MCF 10A (cell line): ENCODE results near the gene MAGI3. TPM values are rescaled to one million over a fixed set of nuclear protein-coding genes. Genes with fewer than 3 reads are reported as not detected.

Experiments
- BruUV-seq: library from RNA; stranded (reverse); fragments of 400-500 nt; replicated peaks from 2 replicates; lab custom pipeline; 2021; lab: Mats Ljungman, UMichigan
- CTCF ChIA-PET: fragments of 300-600 bp; sonication (Branson Sonifier 250); formaldehyde crosslinking; extraction: SDS; loops from one replicate; lab custom pipeline; 2021; ENCODE audit warnings: antibody characterized with exemption, inconsistent platforms; lab: Yijun Ruan, JAX
- POLR2A ChIA-PET: fragments of 300-600, 350-650 bp; sonication (Branson Sonifier 250); formaldehyde crosslinking; extraction: SDS; loops from one replicate; lab custom pipeline; 2020; ENCODE audit warnings: antibody characterized with exemption, inconsistent platforms; lab: Yijun Ruan, JAX
- DNase-seq: peaks from one replicate; pipeline ENCODE4 v3.0.0-alpha.2; 2018; ENCODE audit not compliant: unreplicated experiment
- H3K27ac Mint-ChIP-seq: one replicate; pipeline ENCODE4 v1.8.0; 2022; ENCODE audit warnings: mild to moderate bottlenecking, low read depth, mixed read lengths; ENCODE audit not compliant: unreplicated experiment
- H3K27me3 Mint-ChIP-seq: one replicate; pipeline ENCODE4 v1.8.0; 2022; ENCODE audit warnings: mixed read lengths; ENCODE audit not compliant: insufficient read depth, unreplicated experiment
- H3K36me3 Mint-ChIP-seq: one replicate; pipeline ENCODE4 v1.8.0; 2022; ENCODE audit warnings: mild to moderate bottlenecking, moderate library complexity, mixed read lengths; ENCODE audit not compliant: insufficient read depth, unreplicated experiment
- H3K4me1 Mint-ChIP-seq: one replicate; pipeline ENCODE4 v1.8.0; 2022; ENCODE audit warnings: mixed read lengths; ENCODE audit not compliant: insufficient read depth, unreplicated experiment
- H3K4me3 Mint-ChIP-seq: one replicate; pipeline ENCODE4 v1.8.0; 2022; ENCODE audit warnings: mild to moderate bottlenecking, moderate library complexity, mixed read lengths; ENCODE audit not compliant: unreplicated experiment
- H3K9me3 Mint-ChIP-seq: one replicate; pipeline ENCODE4 v1.8.0; 2022; ENCODE audit warnings: mixed read lengths; ENCODE audit not compliant: unreplicated experiment
- CTCF ChIP-seq: fragments of 200-600 bp; IDR thresholded peaks from one replicate; pipeline ENCODE4 v1.8.0; 2022; ENCODE audit warnings: antibody characterized with exemption, mild to moderate bottlenecking; ENCODE audit not compliant: unreplicated experiment
- intact Hi-C: fragments of 100-400 bp; cut with micrococcal nuclease; formaldehyde crosslinking; loops from 2 replicates; pipeline ENCODE4 v1.14.1; 2022
- total RNA-seq: library from RNA; stranded (reverse); gene quantifications from 2 replicates; pipeline ENCODE4 v1.2.3, GENCODE V29; 2022

Gene MAGI3
- total RNA-seq, 1 experiment from 2014 or later = 14.3 TPM

DNA sequence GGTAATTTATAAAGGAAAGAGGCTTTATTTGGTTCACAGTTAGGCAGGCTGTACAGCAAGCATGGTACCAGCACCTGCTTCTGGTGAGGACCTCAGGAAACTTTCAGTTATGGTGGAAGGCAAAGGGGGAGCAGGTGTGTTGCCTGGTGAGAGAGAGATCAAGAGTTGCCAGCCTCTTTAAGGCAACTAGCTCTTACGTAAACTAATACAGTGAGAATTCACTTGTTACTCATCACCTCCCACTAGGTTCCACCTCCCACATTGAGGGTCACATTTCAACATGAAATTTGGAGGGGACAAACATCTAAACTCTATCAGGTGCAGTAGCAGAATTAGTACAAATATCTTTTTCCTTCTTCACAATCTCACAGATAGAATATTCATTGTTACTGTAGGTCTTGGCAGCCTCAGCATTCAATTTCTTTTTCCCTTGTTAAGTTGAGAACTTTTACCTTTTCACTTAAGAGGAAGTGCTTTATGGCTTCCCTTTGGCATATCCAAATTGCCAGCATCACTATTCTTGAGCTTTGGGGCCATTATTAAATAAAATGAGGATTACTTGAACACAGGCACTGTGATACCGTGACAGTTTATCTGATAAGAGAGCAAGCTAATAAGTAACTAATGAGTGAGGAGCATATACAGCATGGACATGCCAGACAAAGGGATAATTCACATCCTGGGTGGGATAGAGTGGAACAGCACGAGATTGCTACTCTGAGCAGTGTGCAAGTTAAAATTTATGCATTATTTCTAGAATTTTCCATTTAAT lies 48.4 kb downstream of the MAGI3 start:
- intact Hi-C loops = no loop called here
- no peak overlapping the region for H3K4me3 Mint-ChIP-seq
- H3K27me3 Mint-ChIP-seq = no peaks in the 10 kb centered on the region
- POLR2A ChIA-PET = no interaction called here
- no peaks in the 10 kb centered on the region for H3K36me3 Mint-ChIP-seq
- H3K27ac Mint-ChIP-seq = no peak overlapping the region
- BruUV-seq = no TSS peak
- H3K9me3 Mint-ChIP-seq = no peaks in the 10 kb centered on the region
- peaks cover 10% of the 10 kb centered on the region for H3K4me1 Mint-ChIP-seq
- CTCF ChIA-PET = interaction anchor here (1.5 kb wide), 1 partner anchor 15 kb away, joined by 6 read pairs; no protein-coding TSS in a partner anchor
- no peak for DNase-seq
- no peak for TF ChIP-seq CTCF

GRCh38 chr1:113439277-113439670 lies 49.0 kb downstream of the MAGI3 start:
- Mint-ChIP-seq H3K9me3 (no peaks in the 10 kb centered on the region), H3K4me3 (no peak overlapping the region), H3K27me3 (no peaks in the 10 kb centered on the region), H3K27ac (no peak overlapping the region), H3K4me1 (peaks cover 10% of the 10 kb centered on the region), H3K36me3 (no peaks in the 10 kb centered on the region)
- no TSS peak for BruUV-seq
- ChIA-PET POLR2A (no interaction called here), CTCF (interaction anchor here (1.5 kb wide), 1 partner anchor 14 kb away, joined by 6 read pairs; no protein-coding TSS in a partner anchor)
- no peak for DNase-seq
- no peak for TF ChIP-seq CTCF
- intact Hi-C loops = no loop called here

- H3K9me3 Mint-ChIP-seq = peaks cover 8% of the 10 kb centered on the region
- TF ChIP-seq CTCF = no peak
These were observed 51.8 kb downstream of the MAGI3 start for GRCh38 chr1:113442131-113442530.

DNA sequence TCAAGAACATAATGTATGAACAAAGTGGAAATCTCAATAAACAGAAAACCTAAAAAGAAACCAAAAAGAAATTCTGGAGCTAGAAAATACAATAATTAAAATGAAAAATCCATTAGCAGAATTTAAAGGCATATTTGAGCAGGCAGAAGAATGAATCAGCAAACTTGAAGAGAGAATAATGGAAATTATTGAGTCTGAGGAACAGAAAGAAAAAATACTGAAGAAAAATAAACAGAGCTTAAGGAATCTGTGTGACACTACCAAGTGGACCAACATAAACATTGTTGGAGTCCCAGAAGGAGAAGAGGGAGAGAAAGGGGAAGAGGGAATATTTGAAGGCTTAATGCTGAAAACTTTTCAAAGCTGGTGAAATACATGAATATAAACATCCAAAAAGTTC lies 54.5 kb downstream of the MAGI3 start:
- H3K9me3 Mint-ChIP-seq = peaks cover 8% of the 10 kb centered on the region
- ChIA-PET POLR2A (interaction anchor here (0.6 kb wide), 1 partner anchor 49 kb away, joined by 3 read pairs; no protein-coding TSS in a partner anchor), CTCF (interaction anchor here (0.9 kb wide), 1 partner anchor 53 kb away, joined by 4 read pairs; no protein-coding TSS in a partner anchor)
- BruUV-seq = no TSS peak
- H3K36me3 Mint-ChIP-seq = no peaks in the 10 kb centered on the region
- no peak for DNase-seq
- H3K4me1 Mint-ChIP-seq = peaks cover 1% of the 10 kb centered on the region
- intact Hi-C loops = no loop called here
- H3K27me3 Mint-ChIP-seq = no peaks in the 10 kb centered on the region
- H3K27ac Mint-ChIP-seq = no peak overlapping the region
- H3K4me3 Mint-ChIP-seq = no peak overlapping the region
- TF ChIP-seq CTCF = no peak

More at GRCh38 chr1:113442131-113442530, 51.8 kb downstream of the MAGI3 start:
- no TSS peak for BruUV-seq
- intact Hi-C loops = no loop called here
- no peaks in the 10 kb centered on the region for H3K27me3 Mint-ChIP-seq
- H3K27ac Mint-ChIP-seq = no peak overlapping the region
- DNase-seq = no peak
- no peaks in the 10 kb centered on the region for H3K36me3 Mint-ChIP-seq
- CTCF ChIA-PET = interaction anchor here (0.8 to 1.7 kb wide), 3 partner anchors 12 to 643 kb away, joined by 3 read pairs; no protein-coding TSS in a partner anchor
- H3K4me3 Mint-ChIP-seq = no peak overlapping the region
- no peaks in the 10 kb centered on the region for H3K4me1 Mint-ChIP-seq
- POLR2A ChIA-PET = interaction anchor here (0.6 to 0.7 kb wide), 2 partner anchors 138 to 263 kb away, joined by 3 read pairs; no protein-coding TSS in a partner anchor
